SJSA1 (cell line): ENCODE measurements around the gene NUP50. TPM values are rescaled to one million over a fixed set of nuclear protein-coding genes. Genes with fewer than 3 reads are reported as not detected.

ENCODE experiments used
- DNase-seq, 2 experiments: peaks; one replicate each; pipeline ENCODE4 v3.0.0-alpha.2; 2015 to 2020; ENCODE audit warnings: low spot score in 2 of 2, low read depth in 1 of 2
- H3K27ac ChIP-seq: fragments of 250-450 bp; sonication (Bioruptor Pico); 2 replicates; pipeline ENCODE4 v1.5.1; 2020; ENCODE audit warnings: mild to moderate bottlenecking, moderate library complexity
- H3K27me3 ChIP-seq: fragments of 250-450 bp; sonication (Bioruptor Pico); replicated peaks from 2 replicates; pipeline ENCODE4 v1.5.1; 2020; ENCODE audit warnings: mild to moderate bottlenecking, moderate library complexity
- H3K36me3 ChIP-seq: fragments of 250-450 bp; sonication (Bioruptor Pico); 2 replicates; pipeline ENCODE4 v1.5.1; 2020; ENCODE audit warnings: mild to moderate bottlenecking
- H3K4me1 ChIP-seq: fragments of 250-450 bp; sonication (Bioruptor Pico); replicated peaks from 2 replicates; pipeline ENCODE4 v1.6.1; 2021; ENCODE audit warnings: mild to moderate bottlenecking
- H3K4me3 ChIP-seq: fragments of 250-450 bp; sonication (Bioruptor Pico); 2 replicates; pipeline ENCODE4 v1.5.1; 2020; ENCODE audit warnings: mild to moderate bottlenecking
- H3K9me3 ChIP-seq: fragments of 250-450 bp; sonication (Bioruptor Pico); replicated peaks from 2 replicates; pipeline ENCODE4 v1.5.1; 2020; ENCODE audit warnings: mild to moderate bottlenecking
- total RNA-seq: library from RNA; depleted of rRNA; stranded (reverse); fragments of >200 nt; shearing (Covaris generic); gene quantifications from 2 replicates; pipeline ENCODE4 v1.2.3, GENCODE V29; 2014

NUP50 gene
- total RNA-seq, 1 experiment from 2014 or later: 61.9 TPM

GRCh38 chr22:45226503-45227186, 62.9 kb downstream of the NUP50 start:
- Histone ChIP-seq H3K4me1 (peaks cover 44% of the 10 kb centered on the region), H3K27me3 (no peaks in the 10 kb centered on the region), H3K36me3 (peaks cover 8% of the 10 kb centered on the region; the same call in 1 of the 2 replicates), H3K4me3 (no peak overlapping the region), H3K9me3 (no peaks in the 10 kb centered on the region), H3K27ac (0 out of 2 replicates have a peak overlapping the region, but pooled peaks have one; percentile 21)
- DNase-seq: peak in 1 of 2 experiments; percentile 65

GRCh38 chr22:45227645-45228400, 64.1 kb downstream of the NUP50 start:
- Histone ChIP-seq H3K4me1 (peaks cover 42% of the 10 kb centered on the region), H3K9me3 (no peaks in the 10 kb centered on the region), H3K27ac (no peak overlapping the region), H3K27me3 (no peaks in the 10 kb centered on the region), H3K36me3 (peaks cover 10% of the 10 kb centered on the region; the same call in 1 of the 2 replicates), H3K4me3 (no peak overlapping the region)
- no peak for DNase-seq

GRCh38 chr22:45228401-45228754, 64.7 kb downstream of the NUP50 start:
- H3K9me3 ChIP-seq: no peaks in the 10 kb centered on the region
- H3K36me3 ChIP-seq: peaks cover 14% of the 10 kb centered on the region; the same call in 1 of the 2 replicates
- H3K27ac ChIP-seq: no peak overlapping the region
- H3K27me3 ChIP-seq: no peaks in the 10 kb centered on the region
- DNase-seq: no peak
- no peak overlapping the region for H3K4me3 ChIP-seq
- peaks cover 36% of the 10 kb centered on the region for H3K4me1 ChIP-seq

- Histone ChIP-seq H3K36me3 (peaks cover 17% of the 10 kb centered on the region; the same call in 1 of the 2 replicates), H3K9me3 (no peaks in the 10 kb centered on the region), H3K4me3 (no peak overlapping the region), H3K27me3 (no peaks in the 10 kb centered on the region), H3K4me1 (peaks cover 31% of the 10 kb centered on the region), H3K27ac (no peak overlapping the region)
- DNase-seq: no peak
Observed at GRCh38 chr22:45229181-45229580, 65.5 kb downstream of the NUP50 start.

GRCh38 chr22:45230026-45230721, 66.4 kb downstream of the NUP50 start:
- no peak overlapping the region for H3K4me3 ChIP-seq
- DNase-seq: no peak
- no peaks in the 10 kb centered on the region for H3K9me3 ChIP-seq
- H3K27me3 ChIP-seq: no peaks in the 10 kb centered on the region
- peaks cover 18% of the 10 kb centered on the region; the same call in 1 of the 2 replicates for H3K36me3 ChIP-seq
- no peak overlapping the region for H3K27ac ChIP-seq
- peaks cover 21% of the 10 kb centered on the region for H3K4me1 ChIP-seq

- Histone ChIP-seq H3K9me3 (no peaks in the 10 kb centered on the region), H3K4me3 (no peak overlapping the region), H3K27me3 (no peaks in the 10 kb centered on the region), H3K36me3 (peaks cover 18% of the 10 kb centered on the region), H3K4me1 (peaks cover 10% of the 10 kb centered on the region), H3K27ac (no peak overlapping the region)
- DNase-seq: no peak
Observed at GRCh38 chr22:45231293-45231692, 67.6 kb downstream of the NUP50 start.

GRCh38 chr22:45233386-45233785, 69.7 kb downstream of the NUP50 start:
- no peaks in the 10 kb centered on the region for H3K27me3 ChIP-seq
- no peak for DNase-seq
- H3K27ac ChIP-seq: no peak overlapping the region
- H3K4me3 ChIP-seq: no peak overlapping the region
- H3K4me1 ChIP-seq: no peaks in the 10 kb centered on the region
- H3K9me3 ChIP-seq: no peaks in the 10 kb centered on the region
- H3K36me3 ChIP-seq: peaks cover 32% of the 10 kb centered on the region

- Histone ChIP-seq H3K4me3 (no peak overlapping the region), H3K36me3 (peaks cover 36% of the 10 kb centered on the region), H3K4me1 (no peaks in the 10 kb centered on the region; the same call in 1 of the 2 replicates), H3K9me3 (no peaks in the 10 kb centered on the region), H3K27me3 (no peaks in the 10 kb centered on the region), H3K27ac (no peak overlapping the region)
- DNase-seq: no peak
Observed at GRCh38 chr22:45233827-45234226, 70.1 kb downstream of the NUP50 start.

GRCh38 chr22:45235101-45235777, 71.5 kb downstream of the NUP50 start:
- Histone ChIP-seq H3K9me3 (0 out of 2 replicates have a peak, but pooled peaks cover under 1% of the 10 kb centered on the region), H3K4me1 (peaks cover 12% of the 10 kb centered on the region), H3K36me3 (peaks cover 45% of the 10 kb centered on the region), H3K27me3 (no peaks in the 10 kb centered on the region), H3K27ac (no peak overlapping the region), H3K4me3 (no peak overlapping the region)
- DNase-seq: no peak

- Histone ChIP-seq H3K36me3 (peaks cover 45% of the 10 kb centered on the region), H3K27me3 (no peaks in the 10 kb centered on the region), H3K4me1 (peaks cover 12% of the 10 kb centered on the region), H3K27ac (no peak overlapping the region), H3K9me3 (0 out of 2 replicates have a peak, but pooled peaks cover 2% of the 10 kb centered on the region), H3K4me3 (no peak overlapping the region)
- no peak for DNase-seq
Observed at GRCh38 chr22:45235851-45236342, 72.2 kb downstream of the NUP50 start.

- H3K27me3 ChIP-seq: no peaks in the 10 kb centered on the region
- peaks cover 42% of the 10 kb centered on the region for H3K36me3 ChIP-seq
- peaks cover 17% of the 10 kb centered on the region for H3K4me1 ChIP-seq
Observed at GRCh38 chr22:45237065-45237990, 73.6 kb downstream of the NUP50 start.

More at GRCh38 chr22:45237065-45237990, 73.6 kb downstream of the NUP50 start:
- 0 out of 2 replicates have a peak, but pooled peaks cover 2% of the 10 kb centered on the region for H3K9me3 ChIP-seq
- H3K27ac ChIP-seq: no peak overlapping the region
- DNase-seq: no peak
- no peak overlapping the region for H3K4me3 ChIP-seq
